Right lobe of liver (tissue), 6 donors: ENCODE results near the gene DHRS3. TPM values are rescaled to one million over a fixed set of nuclear protein-coding genes. Genes with fewer than 3 reads are reported as not detected.

Source experiments
- ATAC-seq, 4 donors: fragments of 200-7000 bp; cut with Tn5 transposase; one replicate each; pipeline ENCODE4 v1.9.1; 2020; ENCODE audit warnings: mild to moderate bottlenecking in 4 of 4, moderate library complexity in 4 of 4
- DNase-seq, 3 donors: peaks; one replicate each; pipeline ENCODE4 v3.0.0-alpha.2; 2020
- H3K27ac ChIP-seq, 3 donors: fragments of 200-600 bp; one replicate each; pipeline ENCODE4 v1.8.0; 2022
- H3K27me3 ChIP-seq, 2 donors: fragments of 200-600 bp; one replicate each; pipeline ENCODE4 v1.8.0; 2022
- H3K36me3 ChIP-seq, 4 donors: fragments of 200-600 bp; sonication (generic) in 1 of 4; one replicate each; pipeline versions ENCODE4 v1.5.1 to v1.8.0; 2017 to 2022; ENCODE audit warnings: control low read depth in 1 of 4
- H3K4me1 ChIP-seq, 4 donors: fragments of 200-600 bp; sonication (generic) in 1 of 4; one replicate each; pipeline versions ENCODE4 v1.5.1 to v1.8.0; 2017 to 2022; ENCODE audit warnings: control low read depth in 1 of 4
- H3K4me3 ChIP-seq, 3 donors: fragments of 200-600 bp; one replicate each; pipeline ENCODE4 v1.8.0; 2022
- H3K9me3 ChIP-seq, 4 donors: fragments of 200-600 bp; sonication (generic) in 1 of 4; one replicate each; pipeline versions ENCODE4 v1.5.1 to v1.8.0; 2017 to 2022; ENCODE audit warnings: control low read depth in 1 of 4
- POLR2A ChIP-seq: fragments of 450-650 bp; IDR thresholded peaks from one replicate; pipeline ENCODE4 v1.6.1; 2017; ENCODE audit warnings: antibody characterized with exemption, mild to moderate bottlenecking
- WGBS: methylation state at CpG from one replicate; pipeline ENCODE4 v1.1.6; 2018; ENCODE audit warnings: low coverage, low lambda C conversion rate; ENCODE audit not compliant: insufficient coverage; ENCODE audit errors: missing lambda C conversion rate; 5-methylcytosine and 5-hydroxymethylcytosine counted together
- intact Hi-C, 2 donors: fragments of 100-400 bp; cut with DNase I; formaldehyde crosslinking; loops; one replicate each; pipeline versions ENCODE4 v1.11.2 to v1.14.1; 2022
- total RNA-seq, 6 experiments: library from RNA; depleted of rRNA in 2 of 6; stranded (reverse); fragments of >200 nt in 2 of 6; fragmentation: NEBNext Ultra II Directional in 3 of 6; extraction: Animal tissue kit (Norgen Biotek cat#: 25700) in 3 of 6; gene quantifications; one replicate each; pipeline versions ENCODE4 v1.1.0 to v1.2.4, GENCODE V29; 2016 to 2023
- TF ChIP-seq, protein P1 (sequence below), 4 donors: fragments of 200-600 bp in 3 of 4; fragments of 450-650 bp in 1 of 4; IDR thresholded peaks; one replicate each; pipeline versions ENCODE4 v1.5.1 to v1.8.0; 2016 to 2022; ENCODE audit warnings: antibody characterized with exemption in 4 of 4, mild to moderate bottlenecking in 2 of 4
- donor health status: DM: no; HTN: yes; CAD: no.
- donor health status: DM: no; HTN: no; CAD: no.
- donor health status: DM: no; HTN: no; CAD: no.
- donor health status: DM: no; HTN: yes; CAD: no.
- donor health status: DM: no; HTN: yes; CAD: no.

Gene DHRS3
- total RNA-seq, 6 experiments from 2014 or later = 132 to 252 (median 172) TPM

DNA sequence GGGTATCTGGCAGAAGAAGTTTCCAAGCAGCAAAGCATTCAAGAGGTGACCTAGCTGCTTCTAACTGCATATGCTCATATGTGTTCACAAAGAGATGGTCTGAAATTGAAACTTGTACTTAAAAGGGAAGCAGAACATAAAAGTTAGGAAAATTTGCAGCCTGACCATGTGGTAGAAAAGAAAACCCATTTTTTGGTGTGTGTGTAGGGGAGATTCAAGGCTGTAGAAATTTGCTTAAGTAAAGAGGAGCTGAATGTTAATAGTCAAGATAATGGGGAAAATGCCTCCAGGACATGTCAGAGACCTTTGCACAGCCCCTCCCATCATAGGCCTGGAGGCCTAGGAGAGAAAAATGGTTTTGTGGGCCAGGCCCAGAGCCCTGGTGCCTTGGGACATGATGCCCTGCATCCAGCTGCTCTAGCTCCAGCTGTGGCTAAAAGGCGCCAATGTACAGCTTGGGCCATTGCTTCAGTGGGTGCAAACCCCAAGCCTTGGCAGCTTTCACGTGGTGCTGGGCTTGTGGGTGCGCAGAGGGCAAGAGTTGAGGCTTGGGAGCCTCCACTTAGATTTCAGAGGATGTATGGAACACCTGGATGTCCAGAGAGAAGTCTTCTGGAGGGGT lies 54.9 kb downstream of the DHRS3 start:
- no peak overlapping the region for H3K27ac ChIP-seq
- WGBS = no CpG with 5 or more reads among the region's 3 CpGs
- no peak overlapping the region for H3K4me3 ChIP-seq
- no peaks in the 10 kb centered on the region for H3K27me3 ChIP-seq
- no peaks in the 10 kb centered on the region for H3K9me3 ChIP-seq
- TF ChIP-seq, protein P1, sequence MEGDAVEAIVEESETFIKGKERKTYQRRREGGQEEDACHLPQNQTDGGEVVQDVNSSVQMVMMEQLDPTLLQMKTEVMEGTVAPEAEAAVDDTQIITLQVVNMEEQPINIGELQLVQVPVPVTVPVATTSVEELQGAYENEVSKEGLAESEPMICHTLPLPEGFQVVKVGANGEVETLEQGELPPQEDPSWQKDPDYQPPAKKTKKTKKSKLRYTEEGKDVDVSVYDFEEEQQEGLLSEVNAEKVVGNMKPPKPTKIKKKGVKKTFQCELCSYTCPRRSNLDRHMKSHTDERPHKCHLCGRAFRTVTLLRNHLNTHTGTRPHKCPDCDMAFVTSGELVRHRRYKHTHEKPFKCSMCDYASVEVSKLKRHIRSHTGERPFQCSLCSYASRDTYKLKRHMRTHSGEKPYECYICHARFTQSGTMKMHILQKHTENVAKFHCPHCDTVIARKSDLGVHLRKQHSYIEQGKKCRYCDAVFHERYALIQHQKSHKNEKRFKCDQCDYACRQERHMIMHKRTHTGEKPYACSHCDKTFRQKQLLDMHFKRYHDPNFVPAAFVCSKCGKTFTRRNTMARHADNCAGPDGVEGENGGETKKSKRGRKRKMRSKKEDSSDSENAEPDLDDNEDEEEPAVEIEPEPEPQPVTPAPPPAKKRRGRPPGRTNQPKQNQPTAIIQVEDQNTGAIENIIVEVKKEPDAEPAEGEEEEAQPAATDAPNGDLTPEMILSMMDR (IDR thresholded peaks at IDR 0.05) = no peak
- TF ChIP-seq POLR2A = no peak
- H3K36me3 ChIP-seq = peaks cover 0 to 11% (median 5%) of the 10 kb centered on the region in 4 donors
- H3K4me1 ChIP-seq = no peaks in the 10 kb centered on the region
- intact Hi-C loops = no loop called here
- no peak for ATAC-seq
- DNase-seq = peak in 1 of 3 donors; percentile 21

DNA sequence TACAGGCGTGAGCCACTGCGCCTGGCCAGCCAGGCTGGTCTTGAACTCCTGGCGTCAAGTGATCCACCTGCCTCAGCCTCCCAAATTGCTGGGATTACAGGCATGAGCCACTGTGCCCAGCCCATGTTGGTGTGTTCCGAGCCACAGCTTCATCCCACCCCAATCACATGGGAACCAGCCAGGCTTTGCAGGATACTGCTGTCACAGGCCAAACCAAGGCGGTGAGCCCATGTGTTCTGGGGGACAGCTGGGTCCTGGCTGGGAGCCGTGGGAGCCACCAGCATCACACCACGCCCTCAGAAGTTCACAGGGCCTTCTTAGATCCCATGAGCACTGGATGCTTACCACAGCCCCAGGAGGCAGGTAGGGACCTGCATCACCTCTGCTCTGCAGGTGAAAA lies 56.9 kb downstream of the DHRS3 start:
- WGBS = 60% methylated on average over 1 of the region's 7 CpGs
- Histone ChIP-seq H3K36me3 (no peaks in the 10 kb centered on the region), H3K27ac (no peak overlapping the region), H3K4me1 (no peaks in the 10 kb centered on the region), H3K9me3 (no peaks in the 10 kb centered on the region), H3K4me3 (no peak overlapping the region), H3K27me3 (no peaks in the 10 kb centered on the region)
- no peak for ATAC-seq
- no peak for TF ChIP-seq POLR2A
- TF ChIP-seq, protein P1 (IDR thresholded peaks at IDR 0.05) = no peak
- intact Hi-C loops = no loop called here
- DNase-seq = peak in 1 of 3 donors; percentile 38

DNA sequence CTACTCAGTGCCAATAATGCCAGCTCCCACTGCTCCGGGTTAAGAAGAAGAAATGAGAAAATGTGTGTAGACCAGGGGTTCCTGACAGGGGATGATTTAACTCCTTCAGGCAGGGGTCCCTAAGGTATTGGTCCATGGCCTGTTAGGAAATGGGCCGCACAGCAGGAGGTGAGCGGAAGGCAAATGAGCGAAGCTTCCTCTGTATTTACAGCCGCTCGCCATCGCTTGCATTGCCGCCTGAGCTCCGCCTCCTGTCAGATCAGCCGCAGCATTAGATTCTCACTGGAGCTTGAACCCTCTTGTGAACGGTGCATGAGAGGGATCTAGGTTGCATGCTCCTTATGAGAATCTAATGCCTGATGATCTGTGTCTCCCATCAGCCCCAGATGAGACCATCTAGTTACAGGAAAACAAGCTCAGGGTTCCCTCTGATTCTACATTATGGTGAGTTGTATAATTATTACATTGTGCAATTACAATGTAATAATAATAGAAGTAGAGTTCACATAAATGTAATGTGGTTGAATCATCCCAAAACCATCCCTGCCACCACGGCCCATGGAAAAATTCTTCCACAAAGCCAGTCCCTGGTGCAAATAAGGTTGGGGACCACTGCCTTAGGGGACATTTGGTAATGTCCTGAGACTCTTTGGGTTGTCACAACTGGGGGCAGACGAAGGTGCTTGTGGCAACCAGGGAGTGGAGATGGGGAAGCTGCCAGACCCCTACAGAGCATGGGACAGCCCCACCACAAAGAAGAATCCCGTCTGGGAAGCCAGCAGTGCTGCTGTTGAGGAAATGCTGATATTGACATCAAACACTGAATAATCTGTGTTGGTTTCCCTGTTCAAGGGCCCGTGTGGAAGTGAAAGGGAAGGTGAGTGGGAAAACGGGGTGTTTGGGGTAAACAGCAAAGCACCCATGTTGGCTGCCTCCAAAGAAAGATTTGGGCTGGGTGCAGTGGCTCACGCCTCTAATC lies 60.8 kb downstream of the DHRS3 start:
- Histone ChIP-seq H3K4me3 (no peak overlapping the region), H3K36me3 (no peaks in the 10 kb centered on the region), H3K4me1 (no peaks in the 10 kb centered on the region), H3K27me3 (no peaks in the 10 kb centered on the region), H3K9me3 (no peaks in the 10 kb centered on the region), H3K27ac (peak overlapping the region in 1 of 3 donors; percentile 26)
- TF ChIP-seq, protein P1 (IDR thresholded peaks at IDR 0.05) = no peak
- no peak for TF ChIP-seq POLR2A
- DNase-seq = peak in 2 of 3 donors; percentile 17 to 29
- WGBS = 67% methylated on average over 4 of the region's 17 CpGs
- intact Hi-C loops = no loop called here
- no peak for ATAC-seq

DNA sequence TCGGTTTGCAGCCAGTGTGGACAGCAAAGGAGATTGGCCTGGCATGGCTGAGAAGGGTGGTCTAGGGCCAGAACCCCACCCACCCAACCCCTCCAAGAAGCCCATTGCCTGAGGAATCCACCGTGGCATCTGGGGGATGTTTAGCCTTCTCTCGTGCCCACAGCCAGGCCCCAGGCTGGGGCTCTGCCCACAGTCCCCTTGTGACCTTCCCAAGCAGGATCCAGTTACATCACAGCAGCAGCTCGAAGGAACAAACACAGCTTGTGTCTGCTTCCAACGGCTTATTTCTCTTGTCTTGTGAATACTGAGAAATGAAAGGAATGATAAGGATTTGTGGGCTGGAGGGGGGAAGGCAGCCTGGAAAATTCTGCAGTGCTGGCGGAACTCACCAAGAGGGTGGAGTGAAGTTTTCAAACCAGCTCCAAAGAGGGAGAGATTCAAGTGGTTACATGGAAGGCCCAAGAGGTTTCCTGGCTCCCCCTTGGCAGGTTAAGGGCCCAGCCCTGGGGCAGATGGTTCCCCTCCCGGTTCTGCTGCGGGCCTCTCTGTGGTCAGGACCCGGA lies 61.6 kb downstream of the DHRS3 start:
- no peak for TF ChIP-seq POLR2A
- TF ChIP-seq, protein P1 (IDR thresholded peaks at IDR 0.05) = no peak
- Histone ChIP-seq H3K9me3 (no peaks in the 10 kb centered on the region), H3K4me3 (no peak overlapping the region), H3K27me3 (no peaks in the 10 kb centered on the region), H3K36me3 (no peaks in the 10 kb centered on the region), H3K27ac (peak overlapping the region in 2 of 3 donors; percentile 26 to 37), H3K4me1 (no peaks in the 10 kb centered on the region)
- intact Hi-C loops = no loop called here
- WGBS = 50% methylated on average over 4 of the region's 9 CpGs
- peak in 2 of 3 donors; percentile 36 to 37 for DNase-seq
- peak in 1 of 4 donors; percentile 41 for ATAC-seq
